Body of pancreas (tissue), 4 donors: ENCODE results near the gene TMEM218.

ENCODE experiments used
- CTCF ChIP-seq, 7 experiments: fragments of 450-650 bp in 4 of 7; fragments of 200-600 bp in 3 of 7; sonication (generic) in 3 of 7; IDR thresholded peaks; one replicate each; pipeline ENCODE4 v1.5.1; 2016 to 2019; ENCODE audit warnings: antibody characterized with exemption in 7 of 7
- POLR2A ChIP-seq, 3 donors: fragments of 450-650 bp; IDR thresholded peaks; one replicate each; pipeline ENCODE4 v1.6.1; 2016; ENCODE audit warnings: antibody characterized with exemption in 3 of 3, mild to moderate bottlenecking in 2 of 3

GRCh38 chr11:125111001-125111342, 454 bp downstream of the TMEM218 start:
- TF ChIP-seq CTCF (IDR thresholded peaks at IDR 0.05) (no peak), POLR2A (IDR thresholded peaks at IDR 0.05) (no peak)
